ENCODE measurements around the gene EPHA6.

EPHA6 gene

DNA sequence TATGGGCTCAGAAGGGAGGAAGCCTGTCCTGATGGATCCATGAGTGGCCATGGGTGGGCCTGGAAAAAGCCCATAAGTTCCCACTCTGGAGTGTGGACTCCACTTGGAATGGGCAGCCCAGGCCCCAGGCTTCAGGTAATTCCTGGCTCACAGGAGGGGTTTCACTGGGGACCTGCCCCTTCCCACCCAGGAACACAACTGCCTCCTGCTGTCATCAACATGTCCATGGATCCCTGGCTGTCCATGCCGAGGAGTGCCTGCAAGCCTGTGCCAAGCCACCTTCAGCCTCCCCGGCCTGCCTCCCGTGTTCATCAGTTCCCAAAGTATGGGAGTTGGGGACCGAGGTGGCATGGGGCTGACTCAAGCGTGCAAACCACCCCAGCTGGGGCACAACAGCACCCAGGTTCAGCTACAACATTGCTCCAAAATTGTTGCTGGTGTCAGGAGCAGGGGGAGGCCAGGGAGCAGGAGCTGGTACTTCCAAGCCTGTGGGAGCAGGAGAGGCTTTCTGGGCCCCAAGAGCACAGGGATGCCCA, 479.3 kb downstream of the EPHA6 start:
- DNase-seq: no peak

- DNase-seq: no peak
Measured at GRCh38 chr3:97297032-97297431, 482.6 kb downstream of the EPHA6 start.

DNA sequence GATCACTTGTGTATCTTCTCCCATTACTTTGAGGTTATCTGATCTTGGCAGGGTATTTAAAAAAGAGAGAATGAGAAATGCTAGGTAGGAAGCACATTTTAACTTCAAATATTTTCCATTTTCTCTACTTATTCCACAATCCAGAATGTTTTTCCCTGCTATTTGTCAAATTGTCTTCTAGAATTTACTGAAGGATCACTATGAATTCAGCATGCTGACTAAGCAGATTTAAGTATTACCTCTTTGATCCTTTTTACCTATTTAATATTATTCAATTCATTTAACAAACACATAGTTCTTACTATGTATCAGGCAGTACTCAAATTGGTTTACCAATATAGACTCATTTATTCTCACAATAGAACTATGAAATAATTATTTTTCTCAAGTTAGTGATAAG, 486.7 kb downstream of the EPHA6 start:
- no peak for DNase-seq

- DNase-seq: no peak
Measured at GRCh38 chr3:97306226-97306625, 491.8 kb downstream of the EPHA6 start.

DNA sequence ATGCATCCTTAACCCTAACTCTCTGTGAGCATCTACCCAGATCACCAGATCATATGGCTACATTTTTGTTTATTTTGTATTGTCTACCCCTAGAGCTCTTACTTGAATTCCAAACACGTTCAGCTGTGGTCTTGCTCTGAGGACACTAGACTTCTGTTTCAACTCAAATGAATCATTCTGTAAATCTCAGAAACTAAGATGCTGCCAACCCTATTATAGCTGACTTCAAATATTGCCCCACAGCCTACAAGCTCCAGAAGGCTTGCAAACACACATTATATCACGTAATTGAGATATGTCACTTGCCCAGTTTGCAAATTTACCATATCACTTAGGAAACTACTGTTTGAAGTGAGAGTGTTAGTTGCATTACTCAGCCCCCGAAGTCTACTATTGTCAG, 524.0 kb downstream of the EPHA6 start:
- DNase-seq: no peak

- DNase-seq: no peak
Measured at GRCh38 chr3:97340940-97341339, 526.5 kb downstream of the EPHA6 start.

- no peak for DNase-seq
Measured at GRCh38 chr3:97347780-97348179, 533.4 kb downstream of the EPHA6 start.

DNA sequence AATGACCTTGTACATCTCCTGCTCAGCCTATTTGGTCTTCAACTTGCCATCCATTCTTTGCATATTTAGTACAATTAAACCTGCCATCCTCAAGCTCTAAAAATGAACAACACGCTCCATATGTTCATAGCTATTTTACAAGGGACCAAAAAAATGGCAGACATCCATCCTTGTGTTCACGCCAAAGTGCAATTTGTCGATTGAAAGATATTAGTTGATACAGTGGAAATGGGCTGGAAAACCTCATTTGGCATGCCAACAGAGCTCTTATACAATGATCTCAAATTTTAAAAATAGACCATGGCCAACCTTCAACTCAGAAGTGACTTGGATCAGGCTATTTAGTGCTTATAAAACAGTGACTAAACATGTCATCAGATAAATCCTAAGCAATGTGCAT, 536.6 kb downstream of the EPHA6 start:
- DNase-seq: no peak

DNA sequence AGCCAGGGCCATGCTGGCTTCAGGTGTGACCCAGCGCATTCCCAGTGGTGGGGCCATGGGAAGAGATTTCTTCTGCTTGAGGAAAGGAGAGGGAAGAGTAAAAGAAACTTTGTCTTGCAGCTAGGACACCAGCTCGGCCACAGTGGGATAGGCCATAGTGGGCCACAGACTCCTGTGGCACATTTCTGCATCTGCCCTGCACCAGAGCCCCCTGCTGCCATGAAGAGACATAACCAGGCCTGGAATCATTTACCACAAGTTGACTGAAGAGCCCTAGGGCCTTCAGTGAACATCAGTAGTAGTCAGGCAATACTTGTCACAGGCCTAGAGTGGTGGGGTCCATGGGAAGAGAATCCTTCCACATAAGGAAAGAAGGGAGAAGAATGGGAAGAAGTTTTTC, 538.8 kb downstream of the EPHA6 start:
- no peak for DNase-seq

GRCh38 chr3:97359977-97360376, 545.6 kb downstream of the EPHA6 start:
- no peak for DNase-seq

- no peak for DNase-seq
Measured at GRCh38 chr3:97360804-97361203, 546.4 kb downstream of the EPHA6 start.

DNA sequence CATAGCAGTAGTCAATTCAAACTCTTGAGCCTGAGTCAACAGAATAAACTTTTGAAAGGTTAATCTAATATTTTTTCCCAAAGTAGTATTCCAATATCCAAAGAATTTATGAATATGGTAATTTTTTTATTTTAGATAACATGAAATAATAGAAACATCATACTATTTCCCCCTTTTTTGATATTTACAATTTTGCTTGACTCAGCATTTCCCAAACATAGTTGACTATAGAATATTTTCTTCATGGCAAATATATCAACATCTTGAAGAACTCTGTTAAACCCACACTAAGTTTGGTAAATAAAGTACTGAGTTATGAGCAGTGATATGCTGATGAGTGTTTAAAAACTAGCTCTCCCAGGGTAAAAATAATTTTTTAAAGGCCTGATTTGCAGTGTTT, 570.2 kb downstream of the EPHA6 start:
- no peak for DNase-seq

- DNase-seq: no peak
Measured at GRCh38 chr3:97388774-97389173, 574.4 kb downstream of the EPHA6 start.

GRCh38 chr3:97389936-97390335, 575.5 kb downstream of the EPHA6 start:
- DNase-seq: peak; percentile 89

DNA sequence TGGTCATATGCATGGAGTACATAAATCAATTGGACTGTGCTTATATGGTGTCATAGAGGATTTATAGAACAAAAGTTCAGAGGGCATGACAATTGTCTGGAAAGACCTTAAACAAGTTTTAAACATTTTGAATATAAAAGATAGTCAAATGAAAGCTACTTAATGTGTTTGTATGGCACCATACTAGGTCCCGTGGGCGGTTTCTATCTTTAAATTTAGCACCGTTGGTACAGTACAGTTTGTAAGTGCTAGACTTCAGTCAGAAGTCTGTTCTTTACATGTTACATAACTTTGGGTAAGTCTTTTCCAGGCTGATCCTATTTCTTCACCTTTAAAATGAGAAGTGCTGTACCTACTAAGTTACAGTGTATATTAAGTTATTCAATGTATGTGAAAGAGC, 576.8 kb downstream of the EPHA6 start:
- no peak for DNase-seq

DNA sequence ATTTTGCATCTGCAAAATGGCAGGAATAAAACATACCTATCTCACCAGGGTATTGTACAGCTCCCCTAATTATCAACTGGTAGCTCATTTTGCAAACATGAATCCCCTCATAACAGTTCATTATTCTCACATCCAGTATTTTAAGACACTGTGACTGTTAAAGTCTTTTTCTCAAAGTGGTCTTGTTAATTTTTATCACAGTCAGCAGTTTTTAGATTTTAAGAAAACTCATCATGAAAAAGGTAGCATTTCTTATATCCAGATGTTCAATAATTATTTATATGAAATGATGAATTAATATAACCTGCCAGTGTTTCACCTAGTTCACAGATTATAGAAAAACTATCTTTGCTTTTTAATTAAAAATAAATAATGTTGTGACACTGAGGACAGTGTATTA, 595.2 kb downstream of the EPHA6 start:
- DNase-seq: no peak

DNA sequence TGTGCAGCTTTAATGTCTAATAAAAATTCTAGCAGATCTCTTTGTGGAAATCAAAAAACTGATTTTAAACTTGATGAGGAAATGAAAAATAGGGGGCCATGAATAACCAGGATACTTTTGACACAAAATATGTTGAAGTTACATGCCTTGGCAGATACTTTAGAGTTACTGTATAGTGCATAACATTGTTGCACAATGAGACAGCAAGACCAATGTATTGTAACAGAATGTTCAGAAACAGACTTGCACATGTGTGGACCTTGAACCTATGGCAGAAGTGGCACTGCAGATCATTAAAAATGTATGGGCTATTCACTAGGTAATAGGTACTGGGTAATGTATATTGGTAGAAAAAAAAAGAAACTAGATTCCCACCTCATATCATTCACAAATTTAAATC, 607.2 kb downstream of the EPHA6 start:
- DNase-seq: no peak

- no peak for DNase-seq
Measured at GRCh38 chr3:97425002-97425401, 610.6 kb downstream of the EPHA6 start.

GRCh38 chr3:97430601-97431000, 616.2 kb downstream of the EPHA6 start:
- DNase-seq: peak; percentile 91

DNA sequence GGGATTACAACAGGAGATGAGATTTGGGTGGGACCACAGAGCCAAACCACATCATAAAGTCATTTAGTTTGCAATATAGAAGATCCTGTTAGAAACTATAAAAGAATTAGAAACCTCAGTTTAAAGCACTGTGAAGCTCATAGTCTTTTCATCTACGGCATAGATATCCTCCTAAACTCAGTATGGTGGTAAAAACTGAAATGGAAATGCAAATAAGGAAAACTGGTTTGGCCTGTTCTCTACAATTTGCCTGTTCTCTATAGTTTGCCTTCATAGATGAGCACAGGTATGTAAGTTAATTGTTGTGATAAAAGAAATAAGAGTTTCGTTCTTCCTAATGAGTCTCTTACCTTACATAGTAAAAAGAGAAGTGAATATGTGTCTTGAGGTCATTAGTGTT, 618.5 kb downstream of the EPHA6 start:
- DNase-seq: no peak

- no peak for DNase-seq
Measured at GRCh38 chr3:97438131-97438530, 623.7 kb downstream of the EPHA6 start.

- no peak for DNase-seq
Measured at GRCh38 chr3:97439373-97439772, 625.0 kb downstream of the EPHA6 start.

DNA sequence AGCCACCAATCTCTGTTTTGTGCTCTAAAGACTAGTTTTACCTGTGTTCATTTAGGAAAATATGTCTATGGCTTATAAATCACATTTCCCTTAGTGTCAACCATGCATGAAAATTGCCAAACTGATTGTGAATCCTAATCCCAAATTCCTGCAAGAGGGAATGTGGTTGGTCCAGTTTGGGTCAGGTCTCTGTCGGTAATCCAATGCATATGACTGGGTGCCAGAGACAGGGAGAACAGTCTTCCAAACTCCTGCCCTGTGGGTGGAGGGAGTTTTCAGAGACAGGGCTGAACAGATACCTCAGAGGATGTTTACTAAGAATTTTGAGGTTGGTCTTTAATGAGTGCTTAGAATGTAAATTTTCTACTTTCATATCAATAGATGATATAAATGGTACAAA, 649.6 kb downstream of the EPHA6 start:
- DNase-seq: no peak

GRCh38 chr3:97470481-97470880, 656.1 kb downstream of the EPHA6 start:
- no peak for DNase-seq

- DNase-seq: no peak
Measured at GRCh38 chr3:97479740-97480139, 665.3 kb downstream of the EPHA6 start.

All from NCI-H1436 treated with DMSO at 0.1 percent for 48 hours (cell line).